HFF-Myc (cell line): ENCODE measurements around the gene PLP2.
"Not testable (repeated sequence)": the region's sequence is repeated elsewhere in the genome, so short reads cannot be mapped to it uniquely, and the experiment has no call there.

Experiments used
- DNase-seq: peaks from one replicate; pipeline ENCODE4 v3.0.0-alpha.2; 2011; ENCODE audit warnings: low read depth; ENCODE audit errors: extremely low read depth
- H3K4me3 ChIP-seq: replicated peaks from 2 replicates; pipeline ENCODE4 v1.5.1; 2011; ENCODE audit warnings: low read depth, mild to moderate bottlenecking, control low read depth, low read length
- TF ChIP-seq, protein P1 (sequence below): IDR thresholded peaks from 2 replicates; pipeline ENCODE4 v1.5.1; 2012; ENCODE audit warnings: mild to moderate bottlenecking, low read depth, low read length, control low read depth; ENCODE audit errors: missing control alignments

Gene PLP2, protein sequence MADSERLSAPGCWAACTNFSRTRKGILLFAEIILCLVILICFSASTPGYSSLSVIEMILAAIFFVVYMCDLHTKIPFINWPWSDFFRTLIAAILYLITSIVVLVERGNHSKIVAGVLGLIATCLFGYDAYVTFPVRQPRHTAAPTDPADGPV

DNA sequence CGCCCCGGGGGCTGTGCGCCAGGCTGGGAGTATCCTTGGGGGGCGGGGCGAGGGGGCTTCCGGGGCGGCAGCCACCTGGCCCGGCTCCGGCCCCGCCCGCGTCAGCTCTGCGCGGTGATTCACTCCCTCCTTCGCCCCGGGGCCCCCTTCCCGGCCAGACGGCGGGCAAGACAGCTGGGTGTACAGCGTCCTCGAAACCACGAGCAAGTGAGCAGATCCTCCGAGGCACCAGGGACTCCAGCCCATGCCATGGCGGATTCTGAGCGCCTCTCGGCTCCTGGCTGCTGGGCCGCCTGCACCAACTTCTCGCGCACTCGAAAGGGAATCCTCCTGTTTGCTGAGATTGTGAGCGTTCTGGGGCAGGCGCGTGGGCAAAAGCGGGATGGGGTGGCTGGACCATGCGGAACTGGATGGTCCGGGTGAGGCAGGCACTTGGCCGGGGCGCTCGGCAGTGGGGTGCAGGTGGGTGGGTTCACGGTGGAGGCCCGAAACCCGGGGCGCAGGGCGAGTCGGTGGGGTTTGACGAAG, at the start of gene PLP2:
PLP2 (plus strand) TSS at position 147 of the 528 bp plus-strand sequence; CDS start at position 250, 103 bp downstream.
- DNase-seq: no peak
- TF ChIP-seq, protein P1, sequence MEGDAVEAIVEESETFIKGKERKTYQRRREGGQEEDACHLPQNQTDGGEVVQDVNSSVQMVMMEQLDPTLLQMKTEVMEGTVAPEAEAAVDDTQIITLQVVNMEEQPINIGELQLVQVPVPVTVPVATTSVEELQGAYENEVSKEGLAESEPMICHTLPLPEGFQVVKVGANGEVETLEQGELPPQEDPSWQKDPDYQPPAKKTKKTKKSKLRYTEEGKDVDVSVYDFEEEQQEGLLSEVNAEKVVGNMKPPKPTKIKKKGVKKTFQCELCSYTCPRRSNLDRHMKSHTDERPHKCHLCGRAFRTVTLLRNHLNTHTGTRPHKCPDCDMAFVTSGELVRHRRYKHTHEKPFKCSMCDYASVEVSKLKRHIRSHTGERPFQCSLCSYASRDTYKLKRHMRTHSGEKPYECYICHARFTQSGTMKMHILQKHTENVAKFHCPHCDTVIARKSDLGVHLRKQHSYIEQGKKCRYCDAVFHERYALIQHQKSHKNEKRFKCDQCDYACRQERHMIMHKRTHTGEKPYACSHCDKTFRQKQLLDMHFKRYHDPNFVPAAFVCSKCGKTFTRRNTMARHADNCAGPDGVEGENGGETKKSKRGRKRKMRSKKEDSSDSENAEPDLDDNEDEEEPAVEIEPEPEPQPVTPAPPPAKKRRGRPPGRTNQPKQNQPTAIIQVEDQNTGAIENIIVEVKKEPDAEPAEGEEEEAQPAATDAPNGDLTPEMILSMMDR: no peak
- peak within 1 kb of the TSS; percentile 65 for H3K4me3 ChIP-seq

DNA sequence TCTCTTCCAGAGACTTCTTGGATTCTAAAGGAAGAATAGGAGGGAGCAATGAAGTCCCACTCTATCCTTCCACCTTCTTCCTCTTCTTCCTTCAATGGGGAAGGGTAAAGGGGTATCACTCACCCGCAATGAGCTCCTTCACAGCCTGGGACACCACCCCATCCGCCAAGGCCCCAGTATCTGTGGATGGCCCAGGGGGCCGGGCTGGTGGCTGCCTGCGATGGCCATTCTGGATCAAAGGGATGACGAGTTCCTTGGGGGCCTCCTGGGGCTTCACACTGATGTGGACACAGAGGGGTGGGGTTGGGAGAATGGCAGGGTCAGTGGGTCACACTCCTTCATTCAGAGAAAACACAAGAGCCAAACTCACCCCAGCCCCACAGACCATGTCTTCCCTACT, 49.2 kb upstream of the PLP2 start:
- TF ChIP-seq, protein P1: no peak
- peak overlapping the region; percentile 80 for H3K4me3 ChIP-seq
- no peak for DNase-seq

DNA sequence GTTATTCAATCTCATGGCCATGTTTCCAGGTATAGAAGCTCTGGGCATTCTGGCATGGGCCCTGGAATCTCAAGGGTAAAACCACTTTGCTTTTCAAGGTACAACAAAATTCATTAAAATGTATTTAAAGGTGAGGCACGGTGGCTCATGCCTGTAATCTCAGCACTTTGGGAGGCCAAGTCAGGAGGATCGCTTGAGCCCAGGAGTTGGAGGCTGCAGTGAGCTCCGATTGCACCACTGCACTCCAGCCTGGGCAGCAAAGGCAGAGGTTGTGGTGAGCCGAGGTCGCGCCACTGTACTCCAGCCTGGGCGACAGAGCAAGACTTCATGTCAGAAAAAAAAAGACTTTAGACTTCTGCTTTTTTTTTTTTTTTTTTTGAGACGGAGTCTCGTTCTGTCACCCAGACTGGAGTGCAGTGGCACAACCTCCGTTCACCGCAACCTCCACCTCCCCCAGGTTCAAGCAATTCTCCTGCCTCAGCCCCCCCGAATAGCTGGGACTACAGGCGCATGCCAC, 43.9 kb upstream of the PLP2 start:
- not testable (repeated sequence) for H3K4me3 ChIP-seq, DNase-seq

DNA sequence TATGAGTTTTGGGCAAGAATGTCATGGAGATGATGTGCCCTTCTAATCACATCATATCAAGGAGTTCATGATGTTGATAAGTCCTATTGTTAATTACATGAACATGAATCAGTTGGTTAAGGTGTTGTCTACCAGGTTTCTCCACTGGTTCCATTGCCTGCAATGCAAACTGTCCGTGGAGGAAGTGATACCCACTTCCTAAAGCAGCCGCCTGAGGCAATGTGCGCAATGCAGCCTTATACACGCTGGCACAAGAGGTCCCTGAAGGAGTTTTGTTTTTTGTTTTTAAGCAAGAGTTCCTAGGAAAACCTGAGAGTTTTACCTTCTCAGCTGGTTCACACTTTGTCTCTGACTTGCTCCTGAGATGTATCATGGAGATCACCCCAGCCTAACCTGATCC, 42.3 kb upstream of the PLP2 start:
- no peak overlapping the region for H3K4me3 ChIP-seq
- DNase-seq: no peak
- TF ChIP-seq, protein P1: no peak

DNA sequence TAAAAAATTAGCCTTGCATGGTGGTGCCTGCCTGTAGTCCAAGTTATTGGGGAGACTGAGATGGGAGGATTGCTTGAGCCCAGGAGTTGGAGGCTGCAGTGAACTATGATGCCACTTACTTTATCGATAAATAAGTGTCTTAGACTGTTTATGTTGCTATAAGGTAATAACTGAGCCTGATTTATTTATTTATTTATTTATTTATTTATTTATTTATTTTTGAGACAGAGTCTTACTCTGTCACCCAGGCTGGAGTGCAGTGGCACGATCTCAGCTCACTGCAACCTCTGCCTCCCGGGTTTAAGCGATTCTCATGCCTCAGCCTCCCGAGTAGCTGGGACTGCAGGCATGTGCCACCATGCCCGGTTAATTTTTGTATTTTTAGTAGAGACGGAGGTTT, 39.4 kb upstream of the PLP2 start:
- H3K4me3 ChIP-seq, DNase-seq: not testable (repeated sequence)

DNA sequence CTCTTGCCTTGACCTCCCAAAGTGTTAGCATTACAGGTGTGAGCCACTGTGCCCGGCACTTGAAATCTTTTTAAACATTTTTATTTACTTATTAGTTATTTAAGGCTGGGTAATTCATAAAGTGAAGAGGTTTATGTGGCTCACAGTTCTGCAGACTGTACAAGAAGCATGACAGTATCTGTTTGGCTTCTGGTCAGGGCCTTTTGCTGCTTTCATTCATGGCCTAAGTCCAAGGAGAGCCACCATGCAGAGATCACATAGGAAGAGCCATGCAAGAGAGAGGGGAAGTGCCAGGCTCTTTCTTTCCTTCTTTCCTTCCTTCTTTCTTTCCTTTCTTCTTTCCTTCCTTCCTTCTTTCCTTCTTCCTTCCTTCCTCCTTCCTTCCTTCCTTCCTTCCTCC, 37.9 kb upstream of the PLP2 start:
- no peak for DNase-seq
- TF ChIP-seq, protein P1: no peak
- no peak overlapping the region for H3K4me3 ChIP-seq

DNA sequence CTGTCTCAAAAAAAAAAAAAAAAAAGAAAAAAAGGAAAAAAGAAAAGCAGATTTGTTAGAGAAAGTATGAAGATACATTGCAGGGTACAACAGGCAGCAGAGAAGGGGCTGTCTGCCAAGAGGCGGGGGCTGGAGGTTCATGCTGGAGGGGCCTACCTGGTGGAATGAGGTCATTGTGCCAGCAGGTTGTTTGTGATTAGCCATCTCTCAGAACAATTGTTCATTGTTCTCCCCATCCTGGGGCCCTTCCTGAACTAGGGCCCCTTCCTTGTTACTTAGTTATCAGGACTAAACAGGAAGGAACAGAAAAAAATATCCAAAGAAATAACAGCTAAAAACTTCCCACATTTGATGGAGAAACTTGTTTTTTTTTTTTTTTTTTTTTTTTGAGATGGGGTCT, 34.2 kb upstream of the PLP2 start:
- TF ChIP-seq, protein P1: no peak
- no peak for DNase-seq
- H3K4me3 ChIP-seq: no peak overlapping the region

DNA sequence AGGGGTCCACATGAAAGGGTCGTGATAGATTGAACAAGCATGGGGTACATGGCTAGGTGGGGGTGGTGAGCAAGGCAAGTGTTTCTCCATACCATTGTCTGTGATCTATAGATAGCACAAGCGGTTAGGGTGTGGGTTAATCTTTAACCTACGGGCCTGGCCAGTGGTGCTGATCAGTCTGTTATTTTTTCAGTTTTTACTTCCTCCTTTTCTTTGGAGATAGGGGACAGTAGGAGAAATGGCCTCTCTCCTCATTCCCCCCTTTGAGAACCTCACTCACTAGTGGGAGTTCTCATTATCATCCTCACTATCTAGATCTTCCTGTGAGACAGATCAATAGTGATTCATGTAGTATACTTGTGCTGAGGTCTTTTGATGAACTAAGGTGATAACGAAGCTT, 32.0 kb upstream of the PLP2 start:
- TF ChIP-seq, protein P1: no peak
- no peak overlapping the region for H3K4me3 ChIP-seq
- DNase-seq: no peak
